Right lobe of liver (tissue), 4 donors: ENCODE results near the gene NFIB.
A peak's percentile ranks its signal among the peaks of the same experiment; 100 is the strongest.

ENCODE experiments used
- POLR2A ChIP-seq: fragments of 450-650 bp; IDR thresholded peaks from one replicate; pipeline ENCODE4 v1.6.1; 2017; ENCODE audit warnings: antibody characterized with exemption, mild to moderate bottlenecking
- TF ChIP-seq, protein P1 (sequence below), 4 donors: fragments of 200-600 bp in 3 of 4; fragments of 450-650 bp in 1 of 4; IDR thresholded peaks; one replicate each; pipeline versions ENCODE4 v1.5.1 to v1.8.0; 2016 to 2022; ENCODE audit warnings: antibody characterized with exemption in 4 of 4, mild to moderate bottlenecking in 2 of 4
- donor health status: DM: no; HTN: no; CAD: no.
- donor health status: DM: no; HTN: no; CAD: no.
- donor health status: DM: no; HTN: yes; CAD: no.

- TF ChIP-seq, protein P1, sequence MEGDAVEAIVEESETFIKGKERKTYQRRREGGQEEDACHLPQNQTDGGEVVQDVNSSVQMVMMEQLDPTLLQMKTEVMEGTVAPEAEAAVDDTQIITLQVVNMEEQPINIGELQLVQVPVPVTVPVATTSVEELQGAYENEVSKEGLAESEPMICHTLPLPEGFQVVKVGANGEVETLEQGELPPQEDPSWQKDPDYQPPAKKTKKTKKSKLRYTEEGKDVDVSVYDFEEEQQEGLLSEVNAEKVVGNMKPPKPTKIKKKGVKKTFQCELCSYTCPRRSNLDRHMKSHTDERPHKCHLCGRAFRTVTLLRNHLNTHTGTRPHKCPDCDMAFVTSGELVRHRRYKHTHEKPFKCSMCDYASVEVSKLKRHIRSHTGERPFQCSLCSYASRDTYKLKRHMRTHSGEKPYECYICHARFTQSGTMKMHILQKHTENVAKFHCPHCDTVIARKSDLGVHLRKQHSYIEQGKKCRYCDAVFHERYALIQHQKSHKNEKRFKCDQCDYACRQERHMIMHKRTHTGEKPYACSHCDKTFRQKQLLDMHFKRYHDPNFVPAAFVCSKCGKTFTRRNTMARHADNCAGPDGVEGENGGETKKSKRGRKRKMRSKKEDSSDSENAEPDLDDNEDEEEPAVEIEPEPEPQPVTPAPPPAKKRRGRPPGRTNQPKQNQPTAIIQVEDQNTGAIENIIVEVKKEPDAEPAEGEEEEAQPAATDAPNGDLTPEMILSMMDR (IDR thresholded peaks at IDR 0.05), result peak in 1 of 4 donors; percentile 8
- no peak for TF ChIP-seq POLR2A
Observed at GRCh38 chr9:14068690-14069089, 245.3 kb downstream of the NFIB start.
